Natural killer cell (primary cell): ENCODE measurements around the gene LRRN1. TPM values are rescaled to one million over a fixed set of nuclear protein-coding genes. Genes with fewer than 3 reads are reported as not detected.

ENCODE experiments used
- ATAC-seq, 3 donors: fragments of 150-1000 bp in 2 of 3; fragments of 200-7000 bp in 1 of 3; cut with Tn5 transposase; 1 replicate in 1 of 3; 2 replicates in 2 of 3; pipeline ENCODE4 v1.10.0; 2021; ENCODE audit warnings: mild to moderate bottlenecking in 2 of 3, moderate library complexity in 2 of 3
- DNase-seq, 2 donors: peaks; one replicate each; pipeline versions ENCODE4 v3.0.0 to v3.0.0-alpha.2; 2013 to 2021; ENCODE audit warnings: mixed read lengths in 1 of 2
- H3K27ac ChIP-seq: one replicate; pipeline ENCODE4 v1.5.1; 2013; ENCODE audit warnings: mild to moderate bottlenecking, low read length
- H3K27me3 ChIP-seq: one replicate; pipeline ENCODE4 v1.6.1; 2013; ENCODE audit warnings: low read length; ENCODE audit not compliant: control insufficient read depth, insufficient read depth
- H3K36me3 ChIP-seq: one replicate; pipeline ENCODE4 v1.6.1; 2013; ENCODE audit warnings: low read length; ENCODE audit not compliant: control insufficient read depth, insufficient read depth
- H3K4me1 ChIP-seq: one replicate; pipeline ENCODE4 v1.6.1; 2013; ENCODE audit warnings: low read length; ENCODE audit not compliant: control insufficient read depth, insufficient read depth
- H3K4me3 ChIP-seq: one replicate; pipeline ENCODE4 v1.5.1; 2013; ENCODE audit warnings: low read length
- H3K9me3 ChIP-seq: one replicate; pipeline ENCODE4 v1.6.1; 2013; ENCODE audit warnings: low read length; ENCODE audit not compliant: control insufficient read depth, insufficient read depth
- H3K27ac Mint-ChIP-seq, 2 donors: one replicate each; pipeline ENCODE4 v1.8.0; 2022; ENCODE audit warnings: mild to moderate bottlenecking in 2 of 2, mixed read lengths in 2 of 2, moderate library complexity in 1 of 2
- H3K27me3 Mint-ChIP-seq, 2 donors: one replicate each; pipeline ENCODE4 v1.8.0; 2022; ENCODE audit warnings: low read depth in 2 of 2, mixed read lengths in 2 of 2
- H3K36me3 Mint-ChIP-seq: one replicate; pipeline ENCODE4 v1.8.0; 2022; ENCODE audit warnings: mixed read lengths
- H3K4me1 Mint-ChIP-seq, 2 donors: one replicate each; pipeline ENCODE4 v1.8.0; 2022; ENCODE audit warnings: mixed read lengths in 2 of 2
- H3K4me3 Mint-ChIP-seq: one replicate; pipeline ENCODE4 v1.8.0; 2022; ENCODE audit warnings: mild to moderate bottlenecking, moderate library complexity, mixed read lengths
- H3K9me3 Mint-ChIP-seq, 2 donors: one replicate each; pipeline ENCODE4 v1.8.0; 2022; ENCODE audit warnings: mixed read lengths in 2 of 2
- CTCF ChIP-seq: fragments of 200-600 bp; IDR thresholded peaks from one replicate; pipeline ENCODE4 v1.8.0; 2022; ENCODE audit warnings: antibody characterized with exemption
- WGBS: methylation state at CpG from one replicate; pipeline ENCODE4 v1.1.7; 2013; ENCODE audit warnings: missing lambda C conversion rate; ENCODE audit not compliant: insufficient coverage; 5-methylcytosine and 5-hydroxymethylcytosine counted together
- intact Hi-C: fragments of 100-400 bp; cut with micrococcal nuclease; formaldehyde crosslinking; loops from one replicate; pipeline ENCODE4 v1.14.2; 2022
- total RNA-seq, 4 donors: library from RNA; stranded (reverse); fragments of 120-200 nt in 1 of 4; gene quantifications; one replicate each; pipeline versions ENCODE4 v1.2.3 to v1.2.4, GENCODE V29; 2013 to 2022

The LRRN1 gene
- total RNA-seq, 3 donors from 2014 or later (not counting 1 experiment from before 2014, with no cell fraction given) = 0.85 to 1.6 (median 0.99) TPM

- ATAC-seq = no peak
- Mint-ChIP-seq H3K4me3 (no peak overlapping the region), H3K4me1 (no peaks in the 10 kb centered on the region), H3K9me3 (peaks cover 2 to 6% of the 10 kb centered on the region in 2 donors), H3K27me3 (no peaks in the 10 kb centered on the region), H3K36me3 (peaks cover 9% of the 10 kb centered on the region), H3K27ac (no peak overlapping the region)
- TF ChIP-seq CTCF = no peak
- Histone ChIP-seq H3K4me1 (no peaks in the 10 kb centered on the region), H3K4me3 (no peak overlapping the region), H3K27ac (no peak overlapping the region), H3K36me3 (no peaks in the 10 kb centered on the region), H3K9me3 (no peaks in the 10 kb centered on the region), H3K27me3 (no peaks in the 10 kb centered on the region)
- DNase-seq = no peak
- 78% methylated on average over 7 of the region's 7 CpGs for WGBS
- intact Hi-C loops = no loop called here
Measured at GRCh38 chr3:3772920-3773319, 26.3 kb upstream of the LRRN1 start.

- Mint-ChIP-seq H3K4me3 (no peak overlapping the region), H3K27me3 (no peaks in the 10 kb centered on the region), H3K4me1 (no peaks in the 10 kb centered on the region), H3K36me3 (peaks cover 9% of the 10 kb centered on the region), H3K27ac (no peak overlapping the region), H3K9me3 (peaks cover 2 to 6% of the 10 kb centered on the region in 2 donors)
- Histone ChIP-seq H3K36me3 (no peaks in the 10 kb centered on the region), H3K4me1 (no peaks in the 10 kb centered on the region), H3K9me3 (no peaks in the 10 kb centered on the region), H3K4me3 (no peak overlapping the region), H3K27ac (no peak overlapping the region), H3K27me3 (no peaks in the 10 kb centered on the region)
- no peak for ATAC-seq
- DNase-seq = no peak
- intact Hi-C loops = no loop called here
- no peak for TF ChIP-seq CTCF
- 84% methylated on average over 4 of the region's 4 CpGs for WGBS
Measured at GRCh38 chr3:3776607-3777006, 22.6 kb upstream of the LRRN1 start.

GRCh38 chr3:3778216-3778615, 21.0 kb upstream of the LRRN1 start:
- Mint-ChIP-seq H3K4me1 (no peaks in the 10 kb centered on the region), H3K9me3 (peaks cover 2 to 6% of the 10 kb centered on the region in 2 donors), H3K36me3 (peaks cover 9% of the 10 kb centered on the region), H3K27me3 (peaks cover 0 to 3% of the 10 kb centered on the region in 2 donors), H3K27ac (no peak overlapping the region), H3K4me3 (no peak overlapping the region)
- H3K27me3 ChIP-seq = no peaks in the 10 kb centered on the region
- no peak for DNase-seq
- H3K4me1 ChIP-seq = no peaks in the 10 kb centered on the region
- ATAC-seq = no peak
- no peak overlapping the region for H3K27ac ChIP-seq
- H3K4me3 ChIP-seq = no peak overlapping the region
- no peaks in the 10 kb centered on the region for H3K36me3 ChIP-seq
- TF ChIP-seq CTCF = no peak
- intact Hi-C loops = no loop called here
- H3K9me3 ChIP-seq = no peaks in the 10 kb centered on the region

- no peak overlapping the region for H3K27ac ChIP-seq
- peaks cover 9% of the 10 kb centered on the region for H3K36me3 Mint-ChIP-seq
- DNase-seq (no peak), ATAC-seq (no peak)
- 54% methylated on average over 4 of the region's 4 CpGs for WGBS
- no peaks in the 10 kb centered on the region for H3K27me3 ChIP-seq
- H3K4me1 ChIP-seq = no peaks in the 10 kb centered on the region
- H3K4me1 Mint-ChIP-seq = no peaks in the 10 kb centered on the region
- no peak overlapping the region for H3K4me3 ChIP-seq
- H3K9me3 ChIP-seq = no peaks in the 10 kb centered on the region
- no peak for TF ChIP-seq CTCF
- peaks cover 4 to 6% of the 10 kb centered on the region in 2 donors for H3K27me3 Mint-ChIP-seq
- intact Hi-C loops = no loop called here
- H3K36me3 ChIP-seq = no peaks in the 10 kb centered on the region
- H3K9me3 Mint-ChIP-seq = peaks cover 2 to 5% of the 10 kb centered on the region in 2 donors
- no peak overlapping the region for H3K4me3 Mint-ChIP-seq
- H3K27ac Mint-ChIP-seq = no peak overlapping the region
Measured at GRCh38 chr3:3778641-3779270, 20.5 kb upstream of the LRRN1 start.
